HEK293T (cell line): ENCODE measurements around the gene HRH4.

Experiments used
- CTCF ChIA-PET: fragments of 350-600 bp; formaldehyde crosslinking; extraction: SDS; loops from one replicate; lab custom pipeline; 2021; ENCODE audit warnings: antibody characterized with exemption, inconsistent platforms; lab: Yijun Ruan, JAX
- POLR2A ChIA-PET: fragments of 350-600 bp; formaldehyde crosslinking; extraction: SDS; loops from one replicate; lab custom pipeline; 2020; ENCODE audit warnings: antibody characterized with exemption, inconsistent platforms; lab: Yijun Ruan, JAX
- DNase-seq: peaks from one replicate; pipeline ENCODE4 v3.0.0; 2012; ENCODE audit warnings: mixed read lengths; ENCODE audit errors: extremely low spot score
- ARNT ChIP-seq: fragments of 450-650 bp; IDR thresholded peaks from 2 replicates; pipeline ENCODE4 v1.6.1; 2017; ENCODE audit warnings: mild to moderate bottlenecking
- BHLHE40 ChIP-seq: fragments of 450-650 bp; IDR thresholded peaks from 2 replicates; pipeline ENCODE4 v1.6.1; 2016; ENCODE audit warnings: mild to moderate bottlenecking, moderate library complexity, borderline replicate concordance
- CTBP1 ChIP-seq: fragments of 450-650 bp; IDR thresholded peaks from 2 replicates; pipeline ENCODE4 v1.6.1; 2016; ENCODE audit warnings: borderline replicate concordance
- ELF4 ChIP-seq: fragments of 450-650 bp; IDR thresholded peaks from 2 replicates; pipeline ENCODE4 v1.6.1; 2017; ENCODE audit warnings: antibody characterized with exemption
- FOXA1 ChIP-seq: fragments of 450-650 bp; IDR thresholded peaks from 2 replicates; pipeline ENCODE4 v1.6.1; 2016; ENCODE audit warnings: mild to moderate bottlenecking
- FOXK2 ChIP-seq: fragments of 450-650 bp; IDR thresholded peaks from 2 replicates; pipeline ENCODE4 v1.6.1; 2016; ENCODE audit warnings: mild to moderate bottlenecking
- FOXM1 ChIP-seq: fragments of 450-650 bp; IDR thresholded peaks from 2 replicates; pipeline ENCODE4 v1.6.1; 2017; ENCODE audit warnings: mild to moderate bottlenecking, borderline replicate concordance
- HDGF ChIP-seq: fragments of 450-650 bp; IDR thresholded peaks from 2 replicates; pipeline ENCODE4 v1.6.1; 2017; ENCODE audit warnings: antibody characterized with exemption, borderline replicate concordance
- L3MBTL2 ChIP-seq: fragments of 450-650 bp; conservative IDR thresholded peaks from 2 replicates; pipeline ENCODE4 v1.6.1; 2016; ENCODE audit warnings: mild to moderate bottlenecking
- LEF1 ChIP-seq: fragments of 450-650 bp; IDR thresholded peaks from 2 replicates; pipeline ENCODE4 v1.6.1; 2017; ENCODE audit warnings: mild to moderate bottlenecking, borderline replicate concordance
- NFRKB ChIP-seq: fragments of 450-650 bp; IDR thresholded peaks from 2 replicates; pipeline ENCODE4 v1.6.1; 2016; ENCODE audit warnings: mild to moderate bottlenecking, moderate library complexity
- PKNOX1 ChIP-seq: fragments of 450-650 bp; IDR thresholded peaks from 2 replicates; pipeline ENCODE4 v1.6.1; 2016
- SP1 ChIP-seq: fragments of 450-650 bp; IDR thresholded peaks from 2 replicates; pipeline ENCODE4 v1.6.1; 2017
- SUZ12 ChIP-seq: fragments of 450-650 bp; IDR thresholded peaks from 2 replicates; pipeline ENCODE4 v1.6.1; 2016; ENCODE audit warnings: mild to moderate bottlenecking
- TARDBP ChIP-seq: fragments of 450-650 bp; IDR thresholded peaks from 2 replicates; pipeline ENCODE4 v1.6.1; 2016
- ZNF384 ChIP-seq: fragments of 450-650 bp; IDR thresholded peaks from 2 replicates; pipeline ENCODE4 v1.6.1; 2016

The HRH4 gene

GRCh38 chr18:24466771-24467170, 6.3 kb downstream of the HRH4 start:
- TF ChIP-seq FOXK2 = no peak
- TF ChIP-seq TARDBP = no peak
- TF ChIP-seq PKNOX1 = no peak
- TF ChIP-seq SP1 = no peak
- TF ChIP-seq ELF4 = no peak
- TF ChIP-seq FOXA1 = no peak
- TF ChIP-seq CTBP1 = no peak
- no peak for TF ChIP-seq ARNT
- TF ChIP-seq BHLHE40 = no peak
- TF ChIP-seq FOXM1 = no peak
- TF ChIP-seq SUZ12 = no peak
- TF ChIP-seq L3MBTL2 = no peak
- TF ChIP-seq LEF1 = no peak
- no peak for TF ChIP-seq HDGF
- CTCF ChIA-PET = no interaction called here
- POLR2A ChIA-PET = no interaction called here
- DNase-seq = no peak

- TF ChIP-seq BHLHE40 (no peak), PKNOX1 (no peak), HDGF (no peak), NFRKB (no peak), SUZ12 (no peak), FOXA1 (no peak), TARDBP (no peak)
- no peak for DNase-seq
- ChIA-PET CTCF (interaction anchor here (0.6 to 1.5 kb wide), 2 partner anchors 18 to 40 kb away, joined by 4 to 8 read pairs; no protein-coding TSS in a partner anchor), POLR2A (no interaction called here)
Observed at GRCh38 chr18:24470022-24470618, 9.7 kb downstream of the HRH4 start.

GRCh38 chr18:24470805-24471204, 10.4 kb downstream of the HRH4 start:
- CTCF ChIA-PET = interaction anchor here (0.6 to 1.5 kb wide), 3 partner anchors 17 to 127 kb away, joined by 3 to 8 read pairs (median 4); no protein-coding TSS in a partner anchor
- TF ChIP-seq HDGF (no peak), L3MBTL2 (no peak), ZNF384 (no peak), BHLHE40 (no peak), ELF4 (no peak), FOXK2 (no peak), SP1 (no peak), FOXA1 (no peak), FOXM1 (no peak), NFRKB (no peak), LEF1 (no peak), ARNT (no peak), TARDBP (no peak), CTBP1 (no peak), PKNOX1 (no peak), SUZ12 (no peak)
- DNase-seq = no peak
- POLR2A ChIA-PET = no interaction called here

- TF ChIP-seq SP1 (no peak), PKNOX1 (no peak), LEF1 (no peak)
- ChIA-PET CTCF (interaction anchor here (1.0 kb wide), 1 partner anchor 16 kb away, joined by 4 read pairs; no protein-coding TSS in a partner anchor), POLR2A (no interaction called here)
- no peak for DNase-seq
Observed at GRCh38 chr18:24472591-24472990, 12.2 kb downstream of the HRH4 start.

GRCh38 chr18:24474406-24474805, 14.0 kb downstream of the HRH4 start:
- DNase-seq = no peak
- ChIA-PET CTCF (interaction anchor here (0.9 kb wide), 1 partner anchor 14 kb away, joined by 6 read pairs; no protein-coding TSS in a partner anchor), POLR2A (no interaction called here)
- TF ChIP-seq L3MBTL2 = no peak
- no peak for TF ChIP-seq ARNT
- no peak for TF ChIP-seq FOXA1
- TF ChIP-seq HDGF = no peak
- TF ChIP-seq CTBP1 = no peak
- TF ChIP-seq TARDBP = no peak
- no peak for TF ChIP-seq NFRKB
- TF ChIP-seq LEF1 = no peak
- no peak for TF ChIP-seq SP1

- POLR2A ChIA-PET = no interaction called here
- CTCF ChIA-PET = no interaction called here
- DNase-seq = no peak
- TF ChIP-seq ELF4 (no peak), ARNT (no peak), SUZ12 (no peak), FOXK2 (no peak), LEF1 (no peak), ZNF384 (no peak), PKNOX1 (no peak), SP1 (no peak), FOXA1 (no peak), CTBP1 (no peak), NFRKB (no peak), FOXM1 (no peak), L3MBTL2 (no peak), BHLHE40 (no peak), HDGF (no peak), TARDBP (no peak)
Observed at GRCh38 chr18:24475926-24476589, 15.6 kb downstream of the HRH4 start.
